ENCODE data around the gene ASNSD1. TPM values are rescaled to one million over a fixed set of nuclear protein-coding genes. Genes with fewer than 3 reads are reported as not detected.

The ASNSD1 gene
- total and polyA plus RNA-seq, 2 donors from 2014 or later: 28.6 to 36.5 TPM

GRCh38 chr2:189635353-189635752 lies 25.9 kb upstream of the ASNSD1 start:
- DNase-seq (no peak), FAIRE-seq (no peak)
- intact Hi-C loops (cut with DNase I): no loop called here
- H3K4me3 ChIP-seq (ENCODE audit: low read length in 3 of 3): no peak overlapping the region
- H3K4me1 ChIP-seq (ENCODE audit: control insufficient read depth in 2 of 3, insufficient read depth in 2 of 3, low read depth in 1 of 3, low read length in 3 of 3): no peaks in the 10 kb centered on the region
- H3K27ac ChIP-seq (ENCODE audit: low read depth in 2 of 2, low read length in 2 of 2): no peak overlapping the region
- TF ChIP-seq, protein P1, sequence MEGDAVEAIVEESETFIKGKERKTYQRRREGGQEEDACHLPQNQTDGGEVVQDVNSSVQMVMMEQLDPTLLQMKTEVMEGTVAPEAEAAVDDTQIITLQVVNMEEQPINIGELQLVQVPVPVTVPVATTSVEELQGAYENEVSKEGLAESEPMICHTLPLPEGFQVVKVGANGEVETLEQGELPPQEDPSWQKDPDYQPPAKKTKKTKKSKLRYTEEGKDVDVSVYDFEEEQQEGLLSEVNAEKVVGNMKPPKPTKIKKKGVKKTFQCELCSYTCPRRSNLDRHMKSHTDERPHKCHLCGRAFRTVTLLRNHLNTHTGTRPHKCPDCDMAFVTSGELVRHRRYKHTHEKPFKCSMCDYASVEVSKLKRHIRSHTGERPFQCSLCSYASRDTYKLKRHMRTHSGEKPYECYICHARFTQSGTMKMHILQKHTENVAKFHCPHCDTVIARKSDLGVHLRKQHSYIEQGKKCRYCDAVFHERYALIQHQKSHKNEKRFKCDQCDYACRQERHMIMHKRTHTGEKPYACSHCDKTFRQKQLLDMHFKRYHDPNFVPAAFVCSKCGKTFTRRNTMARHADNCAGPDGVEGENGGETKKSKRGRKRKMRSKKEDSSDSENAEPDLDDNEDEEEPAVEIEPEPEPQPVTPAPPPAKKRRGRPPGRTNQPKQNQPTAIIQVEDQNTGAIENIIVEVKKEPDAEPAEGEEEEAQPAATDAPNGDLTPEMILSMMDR (IDR thresholded peaks at IDR 0.05; ENCODE audit: borderline replicate concordance, extremely low read depth, insufficient read depth): no peak
- no peaks in the 10 kb centered on the region for H3K27me3 ChIP-seq (ENCODE audit: control insufficient read depth, insufficient read depth, low read length)
- H3K9ac ChIP-seq (ENCODE audit: low read length in 3 of 3): no peak overlapping the region
- H3K9me3 ChIP-seq (ENCODE audit: control insufficient read depth in 2 of 3, insufficient read depth in 1 of 3, low read length in 3 of 3): no peaks in the 10 kb centered on the region
- H3K36me3 ChIP-seq (ENCODE audit: control insufficient read depth in 2 of 3, insufficient read depth in 3 of 3, low read length in 3 of 3): no peaks in the 10 kb centered on the region

GRCh38 chr2:189638301-189639006 lies 22.8 kb upstream of the ASNSD1 start:
- no peak overlapping the region for H3K9ac ChIP-seq (ENCODE audit: low read length in 3 of 3)
- H3K27ac ChIP-seq (ENCODE audit: low read depth in 2 of 2, low read length in 2 of 2): no peak overlapping the region
- no peaks in the 10 kb centered on the region for H3K4me1 ChIP-seq (ENCODE audit: control insufficient read depth in 2 of 3, insufficient read depth in 2 of 3, low read depth in 1 of 3, low read length in 3 of 3)
- no peaks in the 10 kb centered on the region for H3K9me3 ChIP-seq (ENCODE audit: control insufficient read depth in 2 of 3, insufficient read depth in 1 of 3, low read length in 3 of 3)
- H3K27me3 ChIP-seq (ENCODE audit: control insufficient read depth, insufficient read depth, low read length): no peaks in the 10 kb centered on the region
- DNase-seq: no peak
- intact Hi-C loops (cut with DNase I): no loop called here
- no peak for FAIRE-seq
- no peaks in the 10 kb centered on the region for H3K36me3 ChIP-seq (ENCODE audit: control insufficient read depth in 2 of 3, insufficient read depth in 3 of 3, low read length in 3 of 3)
- no peak overlapping the region for H3K4me3 ChIP-seq (ENCODE audit: low read length in 3 of 3)
- TF ChIP-seq, protein P1 (IDR thresholded peaks at IDR 0.05; ENCODE audit: borderline replicate concordance, extremely low read depth, insufficient read depth): no peak

GRCh38 chr2:189639007-189639609 lies 22.2 kb upstream of the ASNSD1 start:
- no peak overlapping the region for H3K9ac ChIP-seq (ENCODE audit: low read length in 3 of 3)
- H3K27ac ChIP-seq (ENCODE audit: low read depth in 2 of 2, low read length in 2 of 2): no peak overlapping the region
- TF ChIP-seq, protein P1 (IDR thresholded peaks at IDR 0.05; ENCODE audit: borderline replicate concordance, extremely low read depth, insufficient read depth): no peak
- no peaks in the 10 kb centered on the region for H3K36me3 ChIP-seq (ENCODE audit: control insufficient read depth in 2 of 3, insufficient read depth in 3 of 3, low read length in 3 of 3)
- DNase-seq (no peak), FAIRE-seq (no peak)
- H3K4me3 ChIP-seq (ENCODE audit: low read length in 3 of 3): no peak overlapping the region
- no peaks in the 10 kb centered on the region for H3K27me3 ChIP-seq (ENCODE audit: control insufficient read depth, insufficient read depth, low read length)
- no peaks in the 10 kb centered on the region for H3K4me1 ChIP-seq (ENCODE audit: control insufficient read depth in 2 of 3, insufficient read depth in 2 of 3, low read depth in 1 of 3, low read length in 3 of 3)
- intact Hi-C loops (cut with DNase I): no loop called here
- no peaks in the 10 kb centered on the region for H3K9me3 ChIP-seq (ENCODE audit: control insufficient read depth in 2 of 3, insufficient read depth in 1 of 3, low read length in 3 of 3)
